ENCODE data around the gene GPC5.

GRCh38 chr13:92864584-92865284, 1466.3 kb downstream of the GPC5 start:
- TF ChIP-seq ZSCAN5A (CRISPR knock-in tag; IDR thresholded peaks at IDR 0.05; ENCODE audit: borderline replicate concordance) (no peak), POLR2A (IDR thresholded peaks at IDR 0.05; ENCODE audit: insufficient read depth in 1 of 2, low read depth in 2 of 2, low read length in 2 of 2) (no peak), SNAPC4 (CRISPR knock-in tag; IDR thresholded peaks at IDR 0.05) (no peak)

Data from HepG2 (cell line).